GM21423 (cell line): ENCODE results near the gene BAAT.
"Not testable (repeated sequence)": the region's sequence is repeated elsewhere in the genome, so short reads cannot be mapped to it uniquely, and the experiment has no call there.

Experiments
- ATAC-seq: cut with Tn5 transposase; IDR thresholded peaks from one replicate; pipeline ENCODE4 v1.9.1; 2021; ENCODE audit warnings: mild to moderate bottlenecking, moderate library complexity; ENCODE audit not compliant: unreplicated experiment

The BAAT gene

GRCh38 chr9:101384873-101385536, at the start of gene BAAT:
TSS of gene BAAT (minus strand) at chr9:101385006. CDS start at chr9:101371404, 13,602 bp downstream.
- ATAC-seq, result not testable (repeated sequence)

- ATAC-seq, result no peak
Measured at GRCh38 chr9:101433229-101433628, 48.4 kb upstream of the BAAT start.

DNA sequence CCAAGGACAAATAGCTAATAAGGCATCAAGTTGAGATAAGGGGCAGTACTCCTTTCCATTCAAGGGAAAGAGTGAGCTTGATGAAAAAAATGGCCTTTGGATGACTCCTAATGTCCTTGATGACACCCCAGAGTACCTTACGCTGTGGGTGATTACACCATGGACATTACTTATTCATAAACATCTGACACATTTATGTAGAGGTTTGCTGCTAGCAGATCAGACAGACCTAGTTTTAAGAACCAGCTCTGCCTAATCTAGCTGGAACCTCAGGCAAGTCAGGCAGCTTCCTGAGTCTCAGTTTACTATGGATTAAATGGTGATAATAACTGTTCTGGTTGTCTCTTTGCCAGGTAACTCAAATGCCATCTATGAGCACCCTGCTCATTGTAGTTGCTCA, 47.9 kb upstream of the BAAT start:
- ATAC-seq, result no peak

DNA sequence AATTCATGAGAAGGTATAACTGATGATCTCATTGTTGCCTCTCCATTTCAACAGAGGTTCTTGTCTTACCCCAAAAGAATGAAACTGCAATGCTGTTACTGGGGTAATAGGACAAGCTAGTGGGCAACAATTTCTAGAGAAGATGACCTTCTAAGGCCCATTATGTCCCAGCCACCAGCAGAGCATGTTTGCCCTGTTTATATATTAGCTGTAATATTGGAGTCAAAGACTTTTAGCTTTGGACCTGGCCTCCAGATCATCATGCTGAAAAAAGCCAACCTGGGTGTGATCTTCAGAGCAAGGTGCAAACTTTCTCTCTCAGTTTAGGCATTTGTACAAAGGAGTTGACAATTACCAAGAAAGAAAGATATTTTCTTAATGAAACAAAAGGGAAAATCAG, 47.4 kb upstream of the BAAT start:
- ATAC-seq, result no peak

GRCh38 chr9:101429736-101430135, 44.9 kb upstream of the BAAT start:
- ATAC-seq, result no peak

DNA sequence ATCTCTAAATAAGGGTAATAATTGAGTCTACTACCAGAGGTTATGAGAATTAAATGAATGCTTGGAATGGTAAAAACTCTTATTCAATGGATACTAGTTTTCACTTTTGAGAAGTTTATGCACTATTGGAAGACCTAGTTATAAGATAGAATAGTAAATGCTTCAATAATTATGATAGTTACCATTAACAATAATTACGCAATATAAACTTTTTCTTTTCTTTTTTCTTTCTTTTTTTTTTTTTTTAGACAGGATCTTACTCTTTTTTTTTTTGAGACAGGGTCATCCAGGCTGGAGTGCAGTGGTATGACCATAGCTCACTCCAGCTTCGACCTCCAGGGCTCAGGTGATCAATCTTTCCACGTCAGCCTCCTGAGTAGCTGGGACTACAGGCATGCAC, 44.1 kb upstream of the BAAT start:
- ATAC-seq, result no peak

DNA sequence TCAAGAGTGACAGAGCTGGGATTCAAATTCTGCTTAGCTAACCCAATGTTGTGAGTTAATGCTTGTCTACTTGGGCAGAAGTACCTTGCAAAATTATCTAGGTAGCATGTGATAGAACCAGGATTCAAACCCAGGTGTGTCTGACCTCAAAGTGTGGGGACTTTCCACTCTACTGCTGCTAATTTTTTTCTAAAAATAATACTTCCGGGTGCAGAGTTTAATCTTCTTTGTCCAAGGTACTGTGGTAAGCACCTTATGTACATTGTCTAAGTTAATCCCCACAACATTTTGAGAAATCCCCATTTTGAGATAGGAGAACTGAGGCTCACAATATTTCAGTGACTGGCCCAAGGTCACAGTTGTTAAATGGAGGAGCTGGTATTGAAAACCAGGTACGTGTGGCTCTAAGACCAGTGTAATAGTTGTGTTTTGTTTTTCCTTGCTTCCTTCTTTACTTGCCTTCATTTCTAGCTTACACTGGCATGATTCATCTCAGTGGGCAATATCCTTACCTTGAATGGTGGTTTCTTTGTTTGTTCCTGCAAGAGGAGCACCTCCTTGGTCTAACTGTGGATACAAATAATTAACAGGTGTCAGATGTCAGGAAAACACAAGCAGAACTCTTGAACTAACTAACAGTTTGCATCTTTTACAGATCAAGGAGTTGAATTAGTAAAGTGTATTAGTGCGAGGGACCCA, 43.3 kb upstream of the BAAT start:
- ATAC-seq, result peak; percentile 48

DNA sequence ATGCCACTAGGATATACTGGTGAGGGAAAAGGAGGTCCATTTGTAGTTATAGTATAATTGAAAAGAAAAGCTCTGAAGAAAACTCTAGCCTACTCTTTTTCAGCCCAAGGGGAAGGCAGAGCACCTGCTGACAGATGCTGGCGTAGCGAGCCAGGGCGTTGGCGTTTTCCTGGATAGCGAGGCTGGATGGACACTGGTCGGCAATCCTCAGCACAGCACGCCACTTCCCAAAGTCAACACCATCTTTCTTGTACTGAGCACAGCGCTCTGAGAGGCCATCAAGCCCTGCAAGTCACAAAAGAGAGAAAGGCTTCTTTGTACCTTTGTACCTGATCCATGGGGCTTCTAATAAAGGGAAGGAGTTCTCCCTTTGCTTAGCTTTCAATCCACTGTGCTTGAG, 42.6 kb upstream of the BAAT start:
- no peak for ATAC-seq

GRCh38 chr9:101421653-101422065, 36.9 kb upstream of the BAAT start:
- no peak for ATAC-seq

DNA sequence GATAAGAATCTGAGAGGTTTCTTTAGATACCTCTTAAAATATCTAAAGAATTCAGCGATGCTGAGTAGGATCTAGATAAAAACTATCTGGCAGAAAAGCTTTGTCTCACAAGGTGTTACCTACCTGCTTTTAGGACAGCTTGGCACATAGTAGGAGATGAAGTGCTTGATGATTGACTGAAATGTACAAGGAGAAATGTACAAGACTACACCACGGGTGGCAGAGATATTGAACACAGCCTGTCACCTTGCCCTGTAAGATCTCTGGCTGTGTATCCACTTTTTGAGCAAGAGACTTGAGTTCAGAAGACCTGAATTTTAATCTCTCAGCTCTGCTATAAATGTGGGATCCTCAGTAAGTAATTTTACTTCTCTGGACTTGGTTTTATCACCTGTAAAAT, 35.1 kb upstream of the BAAT start:
- ATAC-seq, result no peak

DNA sequence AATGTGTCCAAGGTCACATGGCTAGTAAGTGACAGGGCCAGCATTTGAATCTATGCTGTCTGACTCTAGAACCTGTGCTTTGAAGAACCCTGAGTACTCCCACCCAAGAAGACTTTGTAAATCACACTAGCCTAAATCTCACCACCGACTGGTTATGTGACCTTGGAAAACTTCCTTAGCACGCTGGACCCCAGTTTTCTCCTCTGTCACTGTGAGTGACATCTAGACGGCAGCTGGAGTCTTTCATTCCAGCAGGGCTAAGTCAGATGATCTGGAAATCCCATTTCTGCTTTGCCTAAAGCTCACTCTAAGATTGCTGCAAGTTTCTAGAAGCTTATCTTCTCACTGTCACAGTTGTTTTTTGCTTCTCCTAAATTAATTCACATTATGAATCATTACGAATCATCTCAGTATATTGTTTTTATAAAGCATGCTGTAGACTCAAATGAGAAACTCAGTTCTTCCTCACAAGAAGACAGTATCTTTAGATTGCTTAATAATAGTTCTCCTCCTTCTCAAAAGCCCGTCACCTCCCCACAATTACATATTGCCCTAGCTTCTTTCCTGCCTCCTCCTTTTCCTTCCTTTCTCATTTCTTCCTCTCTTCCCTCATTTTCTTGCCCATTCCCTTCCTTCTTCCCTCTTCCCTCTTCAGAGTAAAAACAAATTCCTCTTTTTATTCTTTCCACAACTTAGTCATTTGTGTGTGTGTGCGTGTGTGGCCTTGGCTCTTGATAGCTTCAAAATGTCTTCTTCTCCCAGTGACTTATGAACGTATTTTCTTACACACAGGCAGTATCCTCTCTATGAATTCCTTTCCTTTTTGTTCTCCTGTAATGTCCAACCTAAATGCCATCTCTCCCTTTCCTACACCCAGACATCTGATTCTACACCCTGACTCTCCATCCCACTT, 34.0 kb upstream of the BAAT start:
- no peak for ATAC-seq

GRCh38 chr9:101417977-101418376, 33.2 kb upstream of the BAAT start:
- no peak for ATAC-seq

- no peak for ATAC-seq
Measured at GRCh38 chr9:101417389-101417788, 32.6 kb upstream of the BAAT start.

DNA sequence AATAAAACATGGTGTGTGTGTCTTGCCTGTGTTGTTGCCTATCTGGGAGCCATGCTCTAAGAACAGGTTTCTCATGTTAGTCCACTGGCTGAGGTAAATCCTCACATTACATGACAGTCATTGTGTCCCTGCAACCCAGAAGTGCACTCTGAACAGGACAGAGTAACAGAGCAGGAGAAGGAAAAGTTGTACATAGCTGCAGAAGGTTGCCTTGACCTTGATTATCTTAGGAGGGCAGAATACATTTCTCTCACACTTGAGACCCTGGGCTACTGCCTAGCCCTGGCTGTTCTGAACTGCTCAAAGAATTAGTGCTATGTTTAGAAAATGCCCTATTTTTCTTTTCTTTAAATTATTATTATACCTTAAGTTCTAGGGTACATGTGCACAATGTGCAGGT, 30.8 kb upstream of the BAAT start:
- no peak for ATAC-seq

DNA sequence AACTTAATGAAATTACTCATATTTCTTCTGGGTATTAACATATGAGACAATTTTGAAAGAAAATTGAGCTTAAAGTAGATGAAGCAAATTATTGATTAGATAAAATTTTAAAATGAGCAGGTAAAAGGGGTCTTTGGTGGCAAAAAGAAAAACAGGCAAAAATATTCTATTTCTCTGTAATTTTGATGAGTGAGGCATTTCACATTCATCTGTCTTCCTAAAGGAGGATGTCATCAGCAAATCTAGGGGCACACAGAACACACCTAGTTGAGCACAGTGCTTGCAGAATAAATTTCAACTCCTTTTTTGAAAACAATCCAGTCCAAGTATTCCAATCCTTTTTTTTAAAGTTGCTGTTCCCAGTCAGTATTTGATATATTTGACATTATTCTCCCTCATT, 30.0 kb upstream of the BAAT start:
- no peak for ATAC-seq

DNA sequence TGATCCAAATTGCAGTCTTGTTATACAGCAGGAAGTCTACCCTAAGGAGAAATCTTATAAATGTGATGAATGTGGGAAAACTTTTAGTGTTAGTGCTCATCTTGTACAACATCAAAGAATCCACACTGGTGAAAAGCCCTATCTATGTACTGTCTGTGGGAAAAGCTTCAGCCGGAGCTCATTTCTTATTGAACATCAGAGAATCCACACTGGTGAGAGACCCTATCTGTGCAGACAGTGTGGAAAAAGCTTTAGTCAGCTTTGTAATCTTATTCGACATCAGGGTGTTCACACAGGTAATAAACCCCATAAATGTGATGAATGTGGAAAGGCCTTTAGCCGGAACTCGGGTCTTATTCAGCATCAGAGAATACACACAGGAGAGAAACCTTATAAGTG, 24.3 kb upstream of the BAAT start:
- ATAC-seq, result no peak

- ATAC-seq, result no peak
Measured at GRCh38 chr9:101408374-101409078, 23.7 kb upstream of the BAAT start.

GRCh38 chr9:101403516-101404285, 18.9 kb upstream of the BAAT start:
- ATAC-seq, result no peak

DNA sequence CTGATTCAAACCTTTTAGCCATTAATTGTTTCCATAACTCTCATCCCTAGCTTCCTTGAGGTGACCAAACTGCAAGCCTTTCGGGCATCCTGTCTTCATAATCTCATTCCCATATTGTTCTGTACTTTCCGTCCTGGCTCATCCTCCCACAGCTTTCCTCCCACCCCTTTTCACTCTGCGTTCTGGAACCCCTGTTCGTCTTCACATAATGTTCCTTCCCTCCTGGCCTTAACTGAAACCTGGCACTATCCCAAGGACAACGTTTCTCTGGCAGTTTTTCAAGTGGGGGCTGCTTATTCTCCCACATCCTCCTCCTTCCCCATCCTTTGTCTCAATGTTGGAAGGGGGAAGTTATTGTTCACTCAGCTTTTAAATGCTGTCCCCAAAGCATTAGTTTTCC, 15.3 kb upstream of the BAAT start:
- ATAC-seq, result no peak

DNA sequence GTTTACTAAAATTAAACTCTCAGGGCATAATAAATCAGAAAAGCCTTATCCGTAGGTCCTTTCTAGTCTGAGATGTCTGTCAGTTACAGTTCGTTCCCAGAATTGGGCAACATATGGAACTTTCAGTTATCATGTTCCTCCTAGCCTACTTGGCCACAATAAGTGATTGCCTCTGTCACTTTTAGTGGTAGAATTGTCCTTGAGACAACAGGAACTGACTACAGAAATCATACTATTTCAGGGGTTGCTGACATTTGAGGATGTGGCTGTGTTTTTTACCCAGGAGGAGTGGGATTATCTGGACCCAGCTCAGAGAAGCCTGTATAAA, 14.8 kb upstream of the BAAT start:
- ATAC-seq, result no peak
